Measurements from ENCODE around the gene SART3. TPM values are rescaled to one million over a fixed set of nuclear protein-coding genes. Genes with fewer than 3 reads are reported as not detected.

Gene SART3
- total RNA-seq, 1 experiment from 2014 or later: 89.4 TPM

DNA sequence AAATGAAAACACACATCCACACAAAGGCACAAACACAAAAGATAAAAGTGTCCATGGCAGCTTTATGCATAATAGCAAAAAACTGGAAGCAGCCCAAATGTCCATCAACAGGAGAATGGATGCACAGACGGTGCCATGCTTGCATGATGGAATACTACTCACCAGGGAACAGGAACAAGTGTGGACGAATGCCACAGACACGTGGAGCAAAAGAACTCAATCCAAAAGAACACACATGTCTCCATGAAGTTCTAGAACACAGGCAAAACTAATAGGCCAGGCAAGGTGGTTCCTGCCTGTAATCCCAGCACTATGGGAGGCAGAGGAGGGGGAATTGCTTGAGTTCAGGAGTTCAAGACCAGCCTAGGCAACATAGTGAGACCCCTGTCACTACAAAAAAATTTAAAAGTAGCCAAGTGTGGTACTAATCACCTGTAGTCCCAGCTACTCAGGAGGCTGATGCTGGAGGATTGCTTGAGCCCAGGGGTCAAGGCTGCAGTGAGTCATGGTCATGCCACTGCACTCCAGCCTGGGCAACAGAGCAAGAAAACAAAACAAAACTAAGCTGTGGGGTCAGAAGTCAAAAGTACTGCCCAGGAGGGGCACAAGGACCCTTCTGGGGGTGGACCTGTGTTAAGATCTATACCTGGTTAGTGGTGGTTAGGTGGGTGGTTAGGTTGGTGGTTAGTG, 44.2 kb upstream of the SART3 start:
- Mint-ChIP-seq H3K4me3 (peak overlapping the region in 1 of 2 experiments; percentile 24; a peak in 1 of 5 replicates), H3K36me3 (ENCODE audit: insufficient read depth in 1 of 3, low read depth in 3 of 3) (no peaks in the 10 kb centered on the region), H3K27me3 (ENCODE audit: low read depth) (no peaks in the 10 kb centered on the region; the same call in 1 of the 2 replicates), H3K4me1 (peaks cover 16 to 27% of the 10 kb centered on the region in 2 experiments), H3K27ac (peak overlapping the region in 1 of 3 experiments; percentile 22; a peak in 1 of 7 replicates), H3K9me3 (no peaks in the 10 kb centered on the region; a peak in 1 of 5 replicates)
- H2BK20ac ChIP-seq (ENCODE audit: low read depth, low read length, poor library complexity, severe bottlenecking): no peak overlapping the region
- H2BK5ac ChIP-seq (ENCODE audit: insufficient read length, low read length): no peak overlapping the region
- H2AFZ ChIP-seq (ENCODE audit: low read length): no peak overlapping the region
- no peak overlapping the region for H3K27ac ChIP-seq (ENCODE audit: insufficient read length, low read depth, low read length)
- no peaks in the 10 kb centered on the region for H3K9me3 ChIP-seq (ENCODE audit: control insufficient read depth, low read depth, low read length)
- H3K9ac ChIP-seq (ENCODE audit: extremely low read depth, insufficient read length, low read length): no peak overlapping the region
- H3K56ac ChIP-seq (ENCODE audit: insufficient read length, low read depth, low read length): no peak overlapping the region
- no CpG with 5 or more reads among the region's 3 CpGs for WGBS (ENCODE audit: extremely low coverage, insufficient read length, low lambda C conversion rate)
- no peaks in the 10 kb centered on the region for H3K27me3 ChIP-seq (ENCODE audit: insufficient read depth, low read length)
- H2AK5ac ChIP-seq (ENCODE audit: insufficient read length, low read length): no peak overlapping the region
- no peak overlapping the region for H4K91ac ChIP-seq (ENCODE audit: insufficient read length, low read depth, low read length)
- H3K23ac ChIP-seq (ENCODE audit: insufficient read length, low read depth, low read length): no peak overlapping the region
- no peak overlapping the region for H3K4me2 ChIP-seq (ENCODE audit: insufficient read depth, insufficient read length, low read length)
- H3K79me2 ChIP-seq (ENCODE audit: insufficient read depth, low read length): no peaks in the 10 kb centered on the region
- H3K4me1 ChIP-seq (ENCODE audit: insufficient read depth, low read length): no peaks in the 10 kb centered on the region
- H3K4ac ChIP-seq (ENCODE audit: low read depth, low read length): no peak overlapping the region
- no peak overlapping the region for H3K14ac ChIP-seq (ENCODE audit: insufficient read depth, low read length)
- TF ChIP-seq, protein P1, sequence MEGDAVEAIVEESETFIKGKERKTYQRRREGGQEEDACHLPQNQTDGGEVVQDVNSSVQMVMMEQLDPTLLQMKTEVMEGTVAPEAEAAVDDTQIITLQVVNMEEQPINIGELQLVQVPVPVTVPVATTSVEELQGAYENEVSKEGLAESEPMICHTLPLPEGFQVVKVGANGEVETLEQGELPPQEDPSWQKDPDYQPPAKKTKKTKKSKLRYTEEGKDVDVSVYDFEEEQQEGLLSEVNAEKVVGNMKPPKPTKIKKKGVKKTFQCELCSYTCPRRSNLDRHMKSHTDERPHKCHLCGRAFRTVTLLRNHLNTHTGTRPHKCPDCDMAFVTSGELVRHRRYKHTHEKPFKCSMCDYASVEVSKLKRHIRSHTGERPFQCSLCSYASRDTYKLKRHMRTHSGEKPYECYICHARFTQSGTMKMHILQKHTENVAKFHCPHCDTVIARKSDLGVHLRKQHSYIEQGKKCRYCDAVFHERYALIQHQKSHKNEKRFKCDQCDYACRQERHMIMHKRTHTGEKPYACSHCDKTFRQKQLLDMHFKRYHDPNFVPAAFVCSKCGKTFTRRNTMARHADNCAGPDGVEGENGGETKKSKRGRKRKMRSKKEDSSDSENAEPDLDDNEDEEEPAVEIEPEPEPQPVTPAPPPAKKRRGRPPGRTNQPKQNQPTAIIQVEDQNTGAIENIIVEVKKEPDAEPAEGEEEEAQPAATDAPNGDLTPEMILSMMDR (conservative IDR thresholded peaks at IDR 0.05): no peak
- no peak overlapping the region for H4K8ac ChIP-seq (replicated peaks; ENCODE audit: insufficient read length, low read depth, low read length)
- H2BK15ac ChIP-seq (ENCODE audit: low read depth, low read length): no peak overlapping the region
- H4K20me1 ChIP-seq (ENCODE audit: control insufficient read depth, insufficient read depth, insufficient read length): no peaks in the 10 kb centered on the region
- no peaks in the 10 kb centered on the region for H3K23me2 ChIP-seq (ENCODE audit: insufficient read length, low read depth, low read length, poor library complexity, severe bottlenecking)
- no peak for DNase-seq
- no peak overlapping the region for H4K5ac ChIP-seq (ENCODE audit: insufficient read length, low read depth, low read length)
- no peaks in the 10 kb centered on the region for H3K79me1 ChIP-seq (ENCODE audit: insufficient read depth, low read depth, low read length, poor library complexity, severe bottlenecking)
- no peak overlapping the region for H2BK12ac ChIP-seq (ENCODE audit: insufficient read length, low read depth, low read length)
- no peak overlapping the region for H2BK120ac ChIP-seq (ENCODE audit: low read depth, low read length, poor library complexity, severe bottlenecking)
- no peak overlapping the region for H3K18ac ChIP-seq (ENCODE audit: insufficient read length, low read depth, low read length)
- no peak overlapping the region for H3T11ph ChIP-seq (ENCODE audit: low read length)

All from H9 (cell line).